ENCODE data around the gene CUL9. TPM values are rescaled to one million over a fixed set of nuclear protein-coding genes. Genes with fewer than 3 reads are reported as not detected.

CUL9 gene
- total RNA-seq, 1 donor from 2014 or later = 41.8 TPM

GRCh38 chr6:43205849-43206248, 23.9 kb downstream of the CUL9 start:
- Histone ChIP-seq H3K27ac (no peak overlapping the region), H3K4me3 (no peak overlapping the region), H3K4me1 (no peaks in the 10 kb centered on the region), H3K9me3 (no peaks in the 10 kb centered on the region), H3K36me3 (peaks cover 20% of the 10 kb centered on the region), H3K27me3 (ENCODE audit: low read depth) (no peaks in the 10 kb centered on the region)
- intact Hi-C loops (cut with DNase I) = no loop called here
- DNase-seq = no peak
- ATAC-seq = peak in 1 of 2 donors; percentile 20
- TF ChIP-seq CTCF (IDR thresholded peaks at IDR 0.05) = no peak

- H3K4me3 ChIP-seq = no peak overlapping the region
- no peak for TF ChIP-seq CTCF (IDR thresholded peaks at IDR 0.05)
- H3K27ac ChIP-seq = no peak overlapping the region
- H3K27me3 ChIP-seq (ENCODE audit: low read depth) = no peaks in the 10 kb centered on the region
- H3K36me3 ChIP-seq = peaks cover 16% of the 10 kb centered on the region
- DNase-seq (no peak), ATAC-seq (no peak)
- H3K9me3 ChIP-seq = no peaks in the 10 kb centered on the region
- H3K4me1 ChIP-seq = no peaks in the 10 kb centered on the region
- intact Hi-C loops (cut with DNase I) = no loop called here
These were observed 25.3 kb downstream of the CUL9 start for GRCh38 chr6:43207286-43207685.

- Histone ChIP-seq H3K36me3 (peaks cover 35% of the 10 kb centered on the region), H3K27me3 (ENCODE audit: low read depth) (no peaks in the 10 kb centered on the region), H3K4me3 (no peak overlapping the region), H3K9me3 (no peaks in the 10 kb centered on the region), H3K4me1 (no peaks in the 10 kb centered on the region), H3K27ac (no peak overlapping the region)
- TF ChIP-seq CTCF (IDR thresholded peaks at IDR 0.05) = no peak
- intact Hi-C loops (cut with DNase I) = no loop called here
- ATAC-seq (no peak), DNase-seq (no peak)
These were observed 30.0 kb downstream of the CUL9 start for GRCh38 chr6:43211955-43212354.

- peaks cover 45% of the 10 kb centered on the region for H3K36me3 ChIP-seq
- ATAC-seq (no peak), DNase-seq (no peak)
- no peak overlapping the region for H3K27ac ChIP-seq
- intact Hi-C loops (cut with DNase I) = no loop called here
- no peaks in the 10 kb centered on the region for H3K4me1 ChIP-seq
- no peaks in the 10 kb centered on the region for H3K9me3 ChIP-seq
- TF ChIP-seq CTCF (IDR thresholded peaks at IDR 0.05) = no peak
- no peak overlapping the region for H3K4me3 ChIP-seq
- H3K27me3 ChIP-seq (ENCODE audit: low read depth) = no peaks in the 10 kb centered on the region
These were observed 31.4 kb downstream of the CUL9 start for GRCh38 chr6:43213431-43213830.

GRCh38 chr6:43215066-43215465, 33.1 kb downstream of the CUL9 start:
- DNase-seq = no peak
- intact Hi-C loops (cut with DNase I) = no loop called here
- Histone ChIP-seq H3K9me3 (no peaks in the 10 kb centered on the region), H3K27me3 (ENCODE audit: low read depth) (no peaks in the 10 kb centered on the region), H3K4me1 (no peaks in the 10 kb centered on the region), H3K4me3 (no peak overlapping the region), H3K36me3 (peaks cover 45% of the 10 kb centered on the region), H3K27ac (no peak overlapping the region)
- TF ChIP-seq CTCF (IDR thresholded peaks at IDR 0.05) = no peak
- no peak for ATAC-seq

GRCh38 chr6:43216200-43216599, 34.2 kb downstream of the CUL9 start:
- DNase-seq (no peak), ATAC-seq (peak in 1 of 2 donors; percentile 35)
- Histone ChIP-seq H3K27me3 (ENCODE audit: low read depth) (no peaks in the 10 kb centered on the region), H3K9me3 (no peaks in the 10 kb centered on the region), H3K4me1 (no peaks in the 10 kb centered on the region), H3K27ac (no peak overlapping the region), H3K36me3 (peaks cover 53% of the 10 kb centered on the region), H3K4me3 (no peak overlapping the region)
- intact Hi-C loops (cut with DNase I) = no loop called here
- no peak for TF ChIP-seq CTCF (IDR thresholded peaks at IDR 0.05)
